ENCODE results near the gene PPP1R17. TPM values are rescaled to one million over a fixed set of nuclear protein-coding genes. Genes with fewer than 3 reads are reported as not detected.

Gene PPP1R17
- polyA plus RNA-seq, 2 of the 4 experiments (the other 2 are of a cell fraction) = not detected

- CTCF ChIA-PET = interaction anchor here (1.3 to 2.1 kb wide), 3 partner anchors 9 to 502 kb away, joined by 3 to 5 read pairs (median 5); no protein-coding TSS in a partner anchor
- ATAC-seq (no peak), FAIRE-seq (no peak), DNase-seq (ENCODE audit: low read depth in 1 of 2, low spot score in 1 of 2) (no peak)
- WGBS (ENCODE audit: missing lambda C conversion rate) = 25% methylated on average over 3 of the region's 3 CpGs
- Histone ChIP-seq H3K27ac (no peak overlapping the region), H3K4me2 (no peak overlapping the region), H3K4me1 (no peaks in the 10 kb centered on the region), H3K9me3 (no peaks in the 10 kb centered on the region), H3K4me3 (no peak overlapping the region)
- POLR2A ChIA-PET = no interaction called here
- TF ChIP-seq ELK1 (IDR thresholded peaks at IDR 0.05; ENCODE audit: low read depth, low read length) (no peak), SMC3 (IDR thresholded peaks at IDR 0.05) (no peak), ZNF302 (CRISPR knock-in tag; IDR thresholded peaks at IDR 0.05) (no peak), ATOH8 (CRISPR knock-in tag; IDR thresholded peaks at IDR 0.05; ENCODE audit: low read depth) (no peak), HOXB5 (CRISPR knock-in tag; IDR thresholded peaks at IDR 0.05) (no peak), GATA3 (IDR thresholded peaks at IDR 0.05; ENCODE audit: borderline replicate concordance) (no peak), RARB (CRISPR knock-in tag; IDR thresholded peaks at IDR 0.05) (no peak), CEBPB (IDR thresholded peaks at IDR 0.05) (no peak), SREBF2 (IDR thresholded peaks at IDR 0.05) (no peak), E2F6 (IDR thresholded peaks at IDR 0.05; ENCODE audit: borderline replicate concordance, low read depth) (no peak), HDAC2 (IDR thresholded peaks at IDR 0.05) (no peak), ESRRA (IDR thresholded peaks at IDR 0.05; ENCODE audit: borderline replicate concordance, low read length) (no peak), POLR2A (IDR thresholded peaks at IDR 0.05; ENCODE audit: low read length) (no peak), JUNB (IDR thresholded peaks at IDR 0.05) (no peak), CTCF (IDR thresholded peaks at IDR 0.05) (no peak)
Measured at GRCh38 chr7:31702354-31702753, 15.3 kb downstream of the PPP1R17 start.

GRCh38 chr7:31705377-31705776, 18.4 kb downstream of the PPP1R17 start:
- 55% methylated on average over 3 of the region's 3 CpGs for WGBS (ENCODE audit: missing lambda C conversion rate)
- CTCF ChIA-PET = interaction anchor here (1.0 to 1.1 kb wide), 2 partner anchors 39 to 72 kb away, joined by 3 to 4 read pairs; no protein-coding TSS in a partner anchor
- Histone ChIP-seq H3K27ac (no peak overlapping the region), H3K4me2 (no peak overlapping the region), H3K4me3 (no peak overlapping the region), H3K9me3 (no peaks in the 10 kb centered on the region), H3K4me1 (no peaks in the 10 kb centered on the region)
- TF ChIP-seq RNF2 (IDR thresholded peaks at IDR 0.05; ENCODE audit: borderline replicate concordance, low read depth) (no peak), FOSL2 (IDR thresholded peaks at IDR 0.05) (no peak), FOSL2 (CRISPR knock-in tag; IDR thresholded peaks at IDR 0.05) (no peak), PBX3 (IDR thresholded peaks at IDR 0.05) (no peak), E2F6 (IDR thresholded peaks at IDR 0.05; ENCODE audit: borderline replicate concordance, low read depth) (no peak)
- FAIRE-seq = no peak
- POLR2A ChIA-PET = no interaction called here
- no peak for DNase-seq (ENCODE audit: low read depth in 1 of 2, low spot score in 1 of 2)
- no peak for ATAC-seq
